ENCODE data around the gene P2RX3.

P2RX3 gene

GRCh38 chr11:57376095-57377090 lies 38.2 kb downstream of the P2RX3 start:
- no peak overlapping the region for H3K4me3 Mint-ChIP-seq
- no peaks in the 10 kb centered on the region for H3K27me3 Mint-ChIP-seq (ENCODE audit: low read depth)
- no peaks in the 10 kb centered on the region for H3K36me3 Mint-ChIP-seq (ENCODE audit: low read depth)
- H3K4me1 Mint-ChIP-seq (ENCODE audit: low read depth): no peaks in the 10 kb centered on the region
- H3K9me3 Mint-ChIP-seq: no peaks in the 10 kb centered on the region
- H3K27ac Mint-ChIP-seq: no peak overlapping the region

GRCh38 chr11:57377107-57377506 lies 39.0 kb downstream of the P2RX3 start:
- Mint-ChIP-seq H3K36me3 (ENCODE audit: low read depth) (no peaks in the 10 kb centered on the region), H3K9me3 (no peaks in the 10 kb centered on the region), H3K4me3 (no peak overlapping the region), H3K27me3 (ENCODE audit: low read depth) (no peaks in the 10 kb centered on the region), H3K4me1 (ENCODE audit: low read depth) (no peaks in the 10 kb centered on the region), H3K27ac (no peak overlapping the region)

GRCh38 chr11:57378186-57378585 lies 40.0 kb downstream of the P2RX3 start:
- Mint-ChIP-seq H3K27me3 (ENCODE audit: low read depth) (no peaks in the 10 kb centered on the region), H3K4me3 (no peak overlapping the region), H3K36me3 (ENCODE audit: low read depth) (no peaks in the 10 kb centered on the region), H3K4me1 (ENCODE audit: low read depth) (no peaks in the 10 kb centered on the region), H3K9me3 (no peaks in the 10 kb centered on the region), H3K27ac (no peak overlapping the region)

- H3K36me3 Mint-ChIP-seq (ENCODE audit: low read depth): no peaks in the 10 kb centered on the region
- H3K27ac Mint-ChIP-seq: no peak overlapping the region
- no peaks in the 10 kb centered on the region for H3K4me1 Mint-ChIP-seq (ENCODE audit: low read depth)
- no peak overlapping the region for H3K4me3 Mint-ChIP-seq
- H3K27me3 Mint-ChIP-seq (ENCODE audit: low read depth): no peaks in the 10 kb centered on the region
- H3K9me3 Mint-ChIP-seq: no peaks in the 10 kb centered on the region
These were observed 41.6 kb downstream of the P2RX3 start for GRCh38 chr11:57379732-57380131.

GRCh38 chr11:57380975-57381374 lies 42.8 kb downstream of the P2RX3 start, which contains the start of gene PRG3:
Gene PRG3 (minus strand): TSS chr11:57381150. CDS start chr11:57380708, 442 bp downstream.
- no peaks in the 10 kb centered on the region for H3K4me1 Mint-ChIP-seq (ENCODE audit: low read depth)
- no peaks in the 10 kb centered on the region for H3K9me3 Mint-ChIP-seq
- H3K27ac Mint-ChIP-seq: no peak within 1 kb of the TSS
- H3K4me3 Mint-ChIP-seq: no peak within 1 kb of the TSS
- H3K36me3 Mint-ChIP-seq (ENCODE audit: low read depth): no peaks in the 10 kb centered on the region
- no peaks in the 10 kb centered on the region for H3K27me3 Mint-ChIP-seq (ENCODE audit: low read depth)

- Mint-ChIP-seq H3K9me3 (no peaks in the 10 kb centered on the region), H3K4me3 (no peak overlapping the region)
These were observed 48.2 kb downstream of the P2RX3 start for GRCh38 chr11:57386178-57386940.

GRCh38 chr11:57387289-57388030 lies 49.3 kb downstream of the P2RX3 start:
- Mint-ChIP-seq H3K4me1 (ENCODE audit: low read depth) (no peaks in the 10 kb centered on the region), H3K27me3 (ENCODE audit: low read depth) (no peaks in the 10 kb centered on the region), H3K4me3 (no peak overlapping the region), H3K36me3 (ENCODE audit: low read depth) (no peaks in the 10 kb centered on the region), H3K9me3 (no peaks in the 10 kb centered on the region), H3K27ac (no peak overlapping the region)

More at GRCh38 chr11:57386178-57386940, 48.2 kb downstream of the P2RX3 start:
- Mint-ChIP-seq H3K36me3 (ENCODE audit: low read depth) (no peaks in the 10 kb centered on the region), H3K27ac (no peak overlapping the region), H3K27me3 (ENCODE audit: low read depth) (no peaks in the 10 kb centered on the region), H3K4me1 (ENCODE audit: low read depth) (no peaks in the 10 kb centered on the region)

GRCh38 chr11:57390535-57390934 lies 52.4 kb downstream of the P2RX3 start, which contains the start of gene PRG2:
Gene PRG2 (minus strand): TSS chr11:57390650. CDS start chr11:57389944, 706 bp downstream.
- no peaks in the 10 kb centered on the region for H3K9me3 Mint-ChIP-seq
- no peak within 1 kb of the TSS for H3K27ac Mint-ChIP-seq
- no peaks in the 10 kb centered on the region for H3K4me1 Mint-ChIP-seq (ENCODE audit: low read depth)
- H3K4me3 Mint-ChIP-seq: no peak within 1 kb of the TSS
- no peaks in the 10 kb centered on the region for H3K27me3 Mint-ChIP-seq (ENCODE audit: low read depth)
- H3K36me3 Mint-ChIP-seq (ENCODE audit: low read depth): no peaks in the 10 kb centered on the region

- H3K27ac Mint-ChIP-seq: no peak overlapping the region
- H3K9me3 Mint-ChIP-seq: no peaks in the 10 kb centered on the region
- no peak overlapping the region for H3K4me3 Mint-ChIP-seq
- no peaks in the 10 kb centered on the region for H3K27me3 Mint-ChIP-seq (ENCODE audit: low read depth)
- no peaks in the 10 kb centered on the region for H3K4me1 Mint-ChIP-seq (ENCODE audit: low read depth)
- H3K36me3 Mint-ChIP-seq (ENCODE audit: low read depth): no peaks in the 10 kb centered on the region
These were observed 53.0 kb downstream of the P2RX3 start for GRCh38 chr11:57391111-57391510.

GRCh38 chr11:57391539-57391938 lies 53.4 kb downstream of the P2RX3 start:
- Mint-ChIP-seq H3K27me3 (ENCODE audit: low read depth) (no peaks in the 10 kb centered on the region), H3K27ac (no peak overlapping the region), H3K4me3 (no peak overlapping the region), H3K36me3 (ENCODE audit: low read depth) (no peaks in the 10 kb centered on the region), H3K4me1 (ENCODE audit: low read depth) (no peaks in the 10 kb centered on the region), H3K9me3 (no peaks in the 10 kb centered on the region)

GRCh38 chr11:57392066-57392762 lies 54.1 kb downstream of the P2RX3 start:
- Mint-ChIP-seq H3K27ac (no peak overlapping the region), H3K4me3 (no peak overlapping the region), H3K27me3 (ENCODE audit: low read depth) (no peaks in the 10 kb centered on the region), H3K36me3 (ENCODE audit: low read depth) (no peaks in the 10 kb centered on the region), H3K4me1 (ENCODE audit: low read depth) (no peaks in the 10 kb centered on the region), H3K9me3 (no peaks in the 10 kb centered on the region)

- no peaks in the 10 kb centered on the region for H3K9me3 Mint-ChIP-seq
- H3K4me1 Mint-ChIP-seq (ENCODE audit: low read depth): no peaks in the 10 kb centered on the region
- no peaks in the 10 kb centered on the region for H3K36me3 Mint-ChIP-seq (ENCODE audit: low read depth)
- H3K27me3 Mint-ChIP-seq (ENCODE audit: low read depth): no peaks in the 10 kb centered on the region
- no peak overlapping the region for H3K27ac Mint-ChIP-seq
- no peak overlapping the region for H3K4me3 Mint-ChIP-seq
These were observed 54.6 kb downstream of the P2RX3 start for GRCh38 chr11:57392763-57393105.

GRCh38 chr11:57394203-57394965 lies 56.2 kb downstream of the P2RX3 start:
- H3K27ac Mint-ChIP-seq: no peak overlapping the region
- no peaks in the 10 kb centered on the region for H3K9me3 Mint-ChIP-seq
- H3K4me3 Mint-ChIP-seq: no peak overlapping the region
- H3K4me1 Mint-ChIP-seq (ENCODE audit: low read depth): no peaks in the 10 kb centered on the region
- no peaks in the 10 kb centered on the region for H3K27me3 Mint-ChIP-seq (ENCODE audit: low read depth)
- H3K36me3 Mint-ChIP-seq (ENCODE audit: low read depth): no peaks in the 10 kb centered on the region

Measured in T-helper 1 cell treated with Interleukin-12 subunit alpha and Interleukin-12 subunit beta and Interleukin-4 antibody, amounts not matched to agents 30 μg/mL and 1 μg/mL, for 36 hours (primary cell).